Fibroblast of lung (primary cell): ENCODE data around the gene ATXN2.

Experiments used
- EZH2 ChIP-seq: IDR thresholded peaks from 2 replicates; pipeline ENCODE4 v1.5.1; 2012; ENCODE audit warnings: low read length, control low read depth, mild to moderate bottlenecking; ENCODE audit errors: missing control alignments
- TF ChIP-seq, protein P1 (sequence below), 2 donors: IDR thresholded peaks in 1 of 2; conservative IDR thresholded peaks in 1 of 2; 1 replicate in 1 of 2; 2 replicates in 1 of 2; pipeline ENCODE4 v1.5.1; 2011 to 2012; ENCODE audit warnings: low read length in 2 of 2, control low read depth in 1 of 2, inconsistent platforms in 1 of 2, low read depth in 1 of 2, mild to moderate bottlenecking in 1 of 2

DNA sequence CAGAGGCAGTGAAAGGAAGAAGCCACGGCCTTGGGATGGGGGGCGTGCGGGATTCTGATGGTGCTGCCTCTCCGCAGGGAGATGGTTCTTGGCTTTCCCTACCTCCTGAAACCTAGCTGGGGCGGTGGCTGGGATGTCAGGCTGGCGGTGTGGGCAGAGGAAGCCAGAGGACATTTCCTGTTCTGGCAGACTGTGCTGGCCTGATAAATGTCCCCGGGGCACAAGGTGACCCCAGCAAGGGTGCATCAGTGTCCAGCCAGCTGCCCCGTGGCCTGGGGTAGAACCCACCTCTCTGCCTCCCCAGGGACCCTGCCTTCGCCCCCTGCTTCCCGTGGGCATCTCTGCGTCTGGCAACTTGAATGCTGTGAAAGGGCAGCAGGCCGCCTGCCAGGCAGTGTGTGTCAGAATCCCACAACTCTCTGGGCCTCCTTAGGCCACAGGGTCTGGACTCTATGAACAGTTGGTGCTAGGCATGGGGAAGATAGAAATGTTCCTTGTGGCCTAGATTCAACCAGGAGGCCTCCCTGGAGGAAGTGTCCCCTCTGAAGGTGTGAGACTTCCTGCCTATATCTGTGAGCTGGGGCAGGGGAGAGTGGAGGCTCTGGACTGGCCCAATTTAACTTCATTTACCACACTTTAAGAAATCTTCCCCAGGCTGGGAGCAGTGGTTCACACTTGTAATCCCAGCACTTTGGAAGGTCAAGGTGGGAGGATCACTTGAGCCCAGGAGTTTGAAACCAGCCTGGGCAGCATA lies 188.5 kb downstream of the ATXN2 start:
- TF ChIP-seq, protein P1, sequence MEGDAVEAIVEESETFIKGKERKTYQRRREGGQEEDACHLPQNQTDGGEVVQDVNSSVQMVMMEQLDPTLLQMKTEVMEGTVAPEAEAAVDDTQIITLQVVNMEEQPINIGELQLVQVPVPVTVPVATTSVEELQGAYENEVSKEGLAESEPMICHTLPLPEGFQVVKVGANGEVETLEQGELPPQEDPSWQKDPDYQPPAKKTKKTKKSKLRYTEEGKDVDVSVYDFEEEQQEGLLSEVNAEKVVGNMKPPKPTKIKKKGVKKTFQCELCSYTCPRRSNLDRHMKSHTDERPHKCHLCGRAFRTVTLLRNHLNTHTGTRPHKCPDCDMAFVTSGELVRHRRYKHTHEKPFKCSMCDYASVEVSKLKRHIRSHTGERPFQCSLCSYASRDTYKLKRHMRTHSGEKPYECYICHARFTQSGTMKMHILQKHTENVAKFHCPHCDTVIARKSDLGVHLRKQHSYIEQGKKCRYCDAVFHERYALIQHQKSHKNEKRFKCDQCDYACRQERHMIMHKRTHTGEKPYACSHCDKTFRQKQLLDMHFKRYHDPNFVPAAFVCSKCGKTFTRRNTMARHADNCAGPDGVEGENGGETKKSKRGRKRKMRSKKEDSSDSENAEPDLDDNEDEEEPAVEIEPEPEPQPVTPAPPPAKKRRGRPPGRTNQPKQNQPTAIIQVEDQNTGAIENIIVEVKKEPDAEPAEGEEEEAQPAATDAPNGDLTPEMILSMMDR (conservative IDR thresholded peaks at IDR 0.05 in 1 of 2, IDR thresholded peaks at IDR 0.05 in 1 of 2; ENCODE audit: low read depth in 1 of 2, low read length in 2 of 2): no peak
- TF ChIP-seq EZH2: no peak
